NK-92 (cell line): Measurements from ENCODE around the gene C1orf35.

ENCODE experiments used
- DNase-seq: peaks from one replicate; lab custom pipeline; 2025; ENCODE audit not compliant: unreplicated experiment; lab: John Stamatoyannopoulos, UW

C1orf35 gene

GRCh38 chr1:228095161-228095560 is 8.0 kb downstream of the C1orf35 start:
- DNase-seq = no peak

DNA sequence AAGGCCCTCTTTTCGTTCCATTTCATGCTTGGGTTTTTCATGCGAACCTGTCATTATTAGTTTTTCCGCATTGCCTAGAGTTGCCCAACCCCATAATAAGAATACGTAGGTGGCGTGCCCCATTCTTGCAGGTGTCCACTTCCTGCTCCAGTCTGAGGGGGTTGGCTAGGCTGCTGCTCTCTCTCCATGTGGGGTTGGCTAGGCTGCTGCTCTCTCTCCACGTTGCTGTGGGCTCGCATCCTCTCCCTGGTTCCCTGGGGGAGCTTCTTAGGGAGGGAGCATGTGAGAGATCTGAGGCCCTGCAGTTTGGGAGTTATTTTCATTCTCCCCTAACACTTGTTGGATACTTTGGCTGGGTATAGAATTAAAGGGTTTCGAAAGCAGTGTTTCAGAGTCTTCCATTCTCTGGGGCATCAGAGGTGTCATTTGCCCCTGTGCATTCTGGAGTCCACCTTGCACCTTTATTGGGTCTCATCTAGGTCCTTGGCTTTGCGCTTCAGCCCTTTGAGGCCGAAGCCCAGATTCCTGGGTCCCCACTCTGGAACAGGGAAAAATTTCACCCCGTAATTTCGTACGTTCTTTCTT is 8.6 kb downstream of the C1orf35 start:
- DNase-seq = no peak

DNA sequence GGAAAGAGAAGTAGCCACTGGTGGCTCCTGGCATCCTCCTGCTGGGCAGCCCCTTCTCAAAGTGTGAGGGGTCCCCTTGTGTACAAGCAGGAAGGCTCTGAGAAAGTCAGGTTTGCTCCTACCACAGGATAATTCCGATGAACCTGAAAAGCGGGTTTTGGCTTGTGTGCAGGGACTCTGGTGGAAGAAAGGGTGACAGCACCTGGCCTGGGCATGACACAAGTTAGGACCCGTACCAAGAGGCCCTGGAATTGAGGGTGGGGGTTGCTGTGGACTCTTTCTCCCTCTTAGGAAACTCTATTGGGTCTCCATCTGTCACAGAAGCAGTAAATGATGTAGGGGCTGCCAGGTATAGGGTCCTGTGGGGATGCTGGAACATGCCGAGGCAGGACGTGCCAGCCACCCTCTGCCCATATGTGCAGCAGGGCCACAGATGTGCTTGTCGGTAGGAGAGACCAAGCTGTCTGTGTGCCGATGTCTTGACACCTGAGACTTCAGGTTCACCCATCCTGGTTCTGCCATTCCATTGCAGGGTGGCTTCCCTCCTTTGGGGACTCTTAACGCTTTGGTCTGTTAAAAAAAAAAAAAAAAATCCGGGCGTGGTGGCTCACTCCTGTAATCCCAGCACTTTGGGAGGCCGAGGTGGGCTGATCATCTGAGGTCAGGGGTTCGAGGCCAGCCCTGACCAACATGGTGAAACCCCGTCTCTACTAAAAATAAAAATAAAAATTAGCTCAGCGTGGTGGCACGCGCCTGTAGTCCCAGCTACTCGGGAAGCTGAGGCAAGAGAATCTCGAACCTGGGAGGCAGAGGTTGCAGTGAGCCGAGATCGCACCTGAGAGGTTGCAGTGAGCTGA is 9.8 kb downstream of the C1orf35 start:
- no peak for DNase-seq

DNA sequence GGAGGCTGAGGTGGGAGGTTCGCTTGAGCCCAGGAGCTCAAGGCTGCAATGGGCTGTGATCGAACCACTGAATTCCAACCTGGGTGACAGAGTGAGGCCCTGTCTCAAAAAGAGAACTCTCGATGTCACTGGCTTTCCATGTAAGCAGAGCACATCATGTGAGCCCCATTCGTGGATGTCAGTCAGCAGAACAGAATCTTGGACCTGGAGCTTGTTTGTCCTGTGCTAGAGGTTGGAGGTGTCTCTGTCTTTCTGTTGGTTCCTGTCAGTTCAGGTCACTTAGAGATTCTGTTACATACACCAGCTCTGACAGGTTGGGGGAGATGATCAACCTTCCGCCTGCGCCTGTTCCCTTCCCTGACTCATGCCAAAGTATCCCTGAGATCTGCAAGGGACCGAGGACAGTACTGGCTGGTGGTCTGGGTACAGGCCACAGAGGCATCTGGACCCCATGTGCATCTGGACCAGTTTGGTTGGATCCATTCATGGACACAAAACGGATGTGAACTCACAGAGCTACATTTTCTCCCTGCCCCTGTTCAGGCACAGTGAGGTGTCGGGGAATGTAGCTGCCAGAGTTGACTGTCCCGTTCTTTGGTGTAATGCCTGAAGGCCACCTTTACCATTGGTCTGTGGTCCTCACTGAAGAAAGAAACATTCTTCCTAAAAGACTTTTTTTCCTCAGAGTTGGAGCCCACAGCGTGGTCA is 10.6 kb downstream of the C1orf35 start:
- no peak for DNase-seq

- no peak for DNase-seq
Observed at GRCh38 chr1:228091084-228091483, 12.0 kb downstream of the C1orf35 start.

DNA sequence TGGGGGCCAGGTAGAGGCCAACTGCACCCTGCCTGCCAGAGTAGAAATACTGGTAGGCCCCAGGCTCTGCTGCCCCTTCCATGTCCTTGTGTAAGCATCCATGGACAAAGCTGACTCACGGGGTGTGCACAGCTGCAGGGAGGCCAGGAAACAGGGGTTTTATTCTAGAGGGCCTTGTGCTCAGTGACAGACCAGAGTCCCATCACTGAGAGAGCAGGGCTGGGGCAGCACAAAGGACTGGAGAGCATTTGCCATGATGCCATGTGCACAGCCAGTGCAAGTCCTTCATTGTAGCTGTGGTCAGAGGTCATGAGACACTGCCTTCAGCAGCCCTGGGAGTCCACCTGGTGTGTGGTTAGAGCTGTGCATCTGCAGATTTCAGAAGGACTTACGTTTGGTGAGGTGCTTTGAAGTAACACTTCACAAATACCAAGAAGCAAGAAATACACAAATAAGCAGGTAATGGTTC is 12.5 kb downstream of the C1orf35 start:
- no peak for DNase-seq

DNA sequence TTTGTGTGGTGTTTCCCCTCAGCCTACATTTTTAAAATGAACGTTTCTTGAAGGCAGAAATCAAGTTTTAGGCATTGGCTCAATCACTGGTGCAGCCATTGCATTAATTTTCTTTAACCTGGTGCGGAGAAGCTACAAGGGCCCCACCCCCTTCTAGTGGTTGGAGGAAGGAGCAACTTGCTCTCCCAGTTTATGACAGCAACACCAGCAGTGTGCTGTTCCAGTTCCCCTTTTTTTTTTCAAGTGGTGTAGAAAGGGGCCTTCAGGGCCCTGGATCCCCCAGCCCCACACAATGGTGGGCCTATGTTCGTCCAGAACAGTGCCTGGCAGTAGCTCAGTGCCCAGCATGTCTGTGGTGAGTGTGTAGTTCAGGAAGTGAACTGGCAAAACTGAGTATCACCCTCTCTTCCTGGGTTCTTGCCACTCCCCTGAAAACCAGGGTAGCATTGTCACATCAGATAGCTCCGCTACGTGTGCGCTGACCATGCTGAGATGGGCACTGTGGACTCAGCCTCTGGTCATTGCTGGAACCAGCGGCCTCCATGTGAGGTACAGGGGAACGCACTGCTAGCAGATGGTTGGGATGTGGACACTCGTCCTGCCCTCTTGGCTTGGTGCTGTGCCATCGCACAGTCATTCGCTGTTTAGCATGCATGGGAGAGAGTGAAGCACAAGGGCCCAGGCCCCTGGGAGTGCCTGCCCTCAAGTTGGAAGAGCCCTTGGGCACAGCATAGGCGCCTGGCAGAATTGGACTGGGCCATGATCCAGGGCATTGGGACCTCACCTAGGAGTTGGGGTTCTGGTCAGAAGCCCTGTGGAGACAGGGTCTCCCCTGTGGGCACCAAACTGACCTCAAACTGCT is 13.4 kb downstream of the C1orf35 start:
- DNase-seq = no peak

GRCh38 chr1:228088586-228089498 is 14.3 kb downstream of the C1orf35 start:
- DNase-seq = no peak

DNA sequence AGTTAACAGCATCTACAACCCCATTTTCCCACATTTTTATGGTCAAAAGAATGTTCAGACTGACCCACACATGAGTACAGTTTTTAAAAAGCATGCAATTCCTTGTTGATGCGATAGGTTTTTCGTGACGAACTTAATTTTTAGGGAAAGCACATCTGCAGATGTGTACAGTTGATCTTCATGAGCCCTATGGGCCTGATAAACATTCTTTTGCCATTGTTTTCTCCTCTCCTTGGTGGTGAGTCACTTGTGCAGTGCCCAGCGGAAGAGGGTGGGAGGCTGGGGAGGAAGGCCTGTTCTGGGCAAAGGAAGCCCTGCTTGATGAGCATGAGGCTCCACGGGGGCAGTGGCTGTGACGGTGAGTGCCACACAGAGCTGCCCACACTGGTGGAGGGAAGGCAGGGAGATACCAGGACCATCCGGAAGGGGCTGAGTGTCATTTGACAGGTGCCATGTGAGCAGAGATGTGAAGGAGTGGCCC is 15.3 kb downstream of the C1orf35 start:
- no peak for DNase-seq

GRCh38 chr1:228085287-228085951 is 17.7 kb downstream of the C1orf35 start:
- DNase-seq = no peak

DNA sequence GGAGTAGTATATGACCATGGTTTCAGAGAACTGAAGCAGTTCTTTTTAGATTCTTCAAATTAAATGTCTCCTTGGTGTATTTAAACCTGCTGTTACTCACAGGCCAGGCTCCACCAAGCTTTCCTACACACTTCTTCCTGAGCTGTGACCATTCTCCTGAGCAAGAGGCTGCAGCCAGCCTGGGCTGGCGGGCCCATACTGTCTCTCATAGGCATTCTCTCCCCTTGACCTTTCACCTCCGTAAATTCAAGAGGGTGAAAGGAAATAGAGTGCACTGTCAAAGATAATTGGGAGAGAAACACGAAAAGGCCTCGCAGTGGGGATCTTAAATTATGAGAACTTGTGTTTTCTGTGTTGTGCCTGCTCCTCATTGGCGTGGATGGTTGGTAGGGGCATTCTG is 18.3 kb downstream of the C1orf35 start:
- DNase-seq = no peak

- DNase-seq = no peak
Observed at GRCh38 chr1:228084325-228084724, 18.8 kb downstream of the C1orf35 start.

DNA sequence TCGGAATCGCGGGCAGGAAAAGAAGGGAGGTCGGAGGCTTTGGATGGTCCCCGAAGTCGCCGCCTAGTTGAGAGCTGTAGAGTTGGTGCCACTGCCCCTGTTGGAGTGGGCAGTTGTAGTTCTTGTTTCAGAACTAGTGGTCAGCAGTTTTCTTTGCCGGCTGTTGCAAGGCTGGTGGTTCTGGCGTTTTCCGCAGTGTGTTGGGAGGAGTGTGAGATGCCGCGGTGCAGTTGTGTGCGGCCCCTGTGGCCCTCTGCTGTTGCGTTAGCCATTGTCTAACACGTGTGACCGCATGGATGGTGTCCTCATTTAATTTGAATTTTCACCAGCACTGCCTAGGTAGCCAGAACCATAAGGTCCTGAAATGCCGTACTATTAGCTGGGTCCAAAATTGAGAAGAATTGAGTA is 19.2 kb downstream of the C1orf35 start:
- DNase-seq = no peak

DNA sequence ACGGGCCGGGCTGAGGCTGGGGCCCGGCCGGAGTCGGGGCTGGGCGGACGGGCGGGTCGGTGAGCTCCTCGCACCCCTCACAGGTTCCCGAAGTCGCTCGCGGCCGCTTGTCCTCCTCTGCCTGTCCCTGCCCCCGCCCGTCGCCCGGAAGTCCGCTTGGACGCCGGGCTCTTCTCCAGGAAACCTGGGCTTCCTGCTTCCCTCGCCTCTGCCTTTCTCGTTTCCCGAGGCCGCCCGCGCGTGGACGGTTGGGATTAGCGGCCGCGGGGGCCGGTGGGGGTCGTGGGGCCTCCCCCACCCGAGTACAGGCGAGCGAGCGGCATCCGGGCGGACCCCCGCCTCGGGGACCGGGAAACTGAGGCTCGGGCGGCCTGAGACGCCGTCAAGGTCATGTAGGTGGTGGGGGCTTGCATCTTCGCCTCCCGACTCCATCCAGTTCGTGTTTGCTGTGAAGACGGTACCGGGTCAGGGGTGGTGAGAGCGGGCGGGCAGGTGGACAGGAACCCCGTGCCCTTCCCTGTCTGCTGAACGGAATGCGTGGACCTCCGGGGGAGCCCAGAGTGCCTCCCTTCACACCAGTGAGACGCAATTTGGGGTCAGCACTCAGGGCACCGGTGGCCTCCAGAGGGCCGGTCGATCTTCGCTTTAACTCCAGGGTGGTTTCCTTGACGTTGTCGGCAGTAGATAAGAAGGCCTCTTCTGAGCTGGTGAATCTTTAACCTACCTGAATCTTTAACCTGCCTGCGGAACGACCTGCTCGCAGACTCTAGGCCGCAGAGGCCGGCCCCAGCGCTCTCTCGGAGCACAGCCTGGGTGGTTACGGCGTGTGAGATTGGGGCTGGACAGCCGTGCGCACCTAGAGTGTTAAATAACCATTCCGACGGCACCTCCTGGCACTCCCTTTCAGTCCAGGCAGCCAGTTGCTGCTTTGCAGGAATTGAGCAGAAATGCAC is 19.9 kb downstream of the C1orf35 start:
- no peak for DNase-seq

GRCh38 chr1:228082214-228082917 is 20.8 kb downstream of the C1orf35 start, which contains the start of gene ARF1:
ARF1 (plus strand) TSS chr1:228082708; CDS start chr1:228097115, 14,407 bp downstream.
- peak; percentile 45 for DNase-seq

- no peak for DNase-seq
Observed at GRCh38 chr1:228081578-228082213, 21.4 kb downstream of the C1orf35 start.

DNA sequence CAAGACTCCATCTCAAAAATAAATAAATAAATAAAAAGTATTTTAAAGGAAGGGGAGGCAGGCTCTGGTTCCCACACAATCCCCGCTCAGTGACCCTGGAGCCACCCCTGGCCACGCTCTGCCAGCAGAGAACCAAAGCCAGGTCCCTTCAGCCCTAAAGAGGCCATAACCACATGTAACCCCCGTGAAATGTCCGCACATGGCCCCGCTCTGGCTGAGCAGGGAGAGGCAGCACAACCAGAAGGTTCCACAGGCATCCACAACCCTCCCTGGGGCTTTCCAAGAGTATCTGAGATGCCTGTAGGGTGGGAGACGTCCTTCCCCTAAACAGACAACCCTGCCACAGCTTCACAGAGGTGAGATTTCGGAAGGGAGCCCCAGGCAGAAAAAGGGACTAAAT is 22.0 kb downstream of the C1orf35 start:
- no peak for DNase-seq
